Endothelial cell of umbilical vein (primary cell): ENCODE measurements around the gene PFDN1.

Experiments
- EZH2 ChIP-seq: IDR thresholded peaks from 2 replicates; pipeline ENCODE4 v1.6.1; 2012; ENCODE audit warnings: borderline replicate concordance, low read depth, mild to moderate bottlenecking, moderate library complexity, low read length, inconsistent platforms; ENCODE audit not compliant: severe bottlenecking
- JUN ChIP-seq: IDR thresholded peaks from 2 replicates; pipeline ENCODE4 v1.6.1; 2011; ENCODE audit warnings: borderline replicate concordance, low read depth; ENCODE audit not compliant: insufficient read length, insufficient read depth
- MYC ChIP-seq: IDR thresholded peaks from one replicate; pipeline ENCODE4 v1.6.1; 2011; ENCODE audit warnings: mild to moderate bottlenecking, low read depth, low read length
- POLR2A ChIP-seq: IDR thresholded peaks from 2 replicates; pipeline ENCODE4 v1.6.1; 2012; ENCODE audit warnings: low read depth, mild to moderate bottlenecking, control low read depth, low read length
- POLR2AphosphoS5 ChIP-seq: IDR thresholded peaks from 2 replicates; pipeline ENCODE4 v1.6.1; 2012; ENCODE audit warnings: low read depth, mild to moderate bottlenecking, control low read depth, low read length, moderate library complexity; ENCODE audit not compliant: insufficient read depth
- TF ChIP-seq, protein P1 (sequence below): IDR thresholded peaks from 2 replicates; pipeline ENCODE4 v1.6.1; 2011; ENCODE audit not compliant: insufficient read depth, insufficient read length
- TF ChIP-seq, protein P2 (sequence below), 2 donors: IDR thresholded peaks; 1 replicate in 1 of 2; 2 replicates in 1 of 2; pipeline ENCODE4 v1.5.1; 2011; ENCODE audit warnings: low read length in 2 of 2, mild to moderate bottlenecking in 2 of 2, moderate library complexity in 2 of 2, control low read depth in 1 of 2, inconsistent platforms in 1 of 2, low read depth in 1 of 2; ENCODE audit not compliant: insufficient read depth in 1 of 2; ENCODE audit errors: extremely low read depth in 1 of 2

DNA sequence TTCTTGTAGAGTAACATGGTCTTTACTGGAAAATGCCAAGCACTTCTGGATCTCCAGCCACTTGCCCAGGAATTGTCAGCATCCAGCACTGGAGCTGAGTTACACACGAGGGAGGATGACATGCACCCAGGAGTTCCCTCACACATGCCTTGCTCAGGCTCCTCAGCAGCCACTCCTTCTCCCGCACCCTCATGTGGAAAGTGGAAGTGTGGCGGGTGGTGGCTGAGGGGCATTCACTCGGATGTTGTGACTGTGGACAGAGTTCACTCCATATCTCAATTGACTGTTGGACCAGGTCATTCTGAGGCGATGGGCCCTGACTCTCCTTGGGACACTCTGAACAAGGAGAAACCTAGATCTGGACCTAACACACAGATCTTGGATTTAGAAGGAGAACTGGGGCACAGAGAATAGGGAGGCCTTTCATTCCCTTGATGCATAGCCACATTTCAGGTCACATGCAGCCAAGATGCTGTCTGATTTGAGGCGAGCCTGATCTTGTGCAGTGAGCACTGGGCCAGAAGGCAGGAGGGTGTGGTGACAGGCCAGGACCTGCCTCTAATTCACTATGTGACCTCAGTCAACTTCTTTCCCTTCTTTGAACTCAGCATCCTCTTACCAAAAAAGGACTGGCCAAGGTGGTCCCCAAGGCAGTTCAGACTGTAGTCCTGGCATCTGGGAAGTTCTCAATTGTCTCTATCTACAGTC, 65.9 kb downstream of the PFDN1 start:
- TF ChIP-seq, protein P1, sequence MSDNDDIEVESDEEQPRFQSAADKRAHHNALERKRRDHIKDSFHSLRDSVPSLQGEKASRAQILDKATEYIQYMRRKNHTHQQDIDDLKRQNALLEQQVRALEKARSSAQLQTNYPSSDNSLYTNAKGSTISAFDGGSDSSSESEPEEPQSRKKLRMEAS: no peak
- no peak for TF ChIP-seq EZH2
- TF ChIP-seq, protein P2, sequence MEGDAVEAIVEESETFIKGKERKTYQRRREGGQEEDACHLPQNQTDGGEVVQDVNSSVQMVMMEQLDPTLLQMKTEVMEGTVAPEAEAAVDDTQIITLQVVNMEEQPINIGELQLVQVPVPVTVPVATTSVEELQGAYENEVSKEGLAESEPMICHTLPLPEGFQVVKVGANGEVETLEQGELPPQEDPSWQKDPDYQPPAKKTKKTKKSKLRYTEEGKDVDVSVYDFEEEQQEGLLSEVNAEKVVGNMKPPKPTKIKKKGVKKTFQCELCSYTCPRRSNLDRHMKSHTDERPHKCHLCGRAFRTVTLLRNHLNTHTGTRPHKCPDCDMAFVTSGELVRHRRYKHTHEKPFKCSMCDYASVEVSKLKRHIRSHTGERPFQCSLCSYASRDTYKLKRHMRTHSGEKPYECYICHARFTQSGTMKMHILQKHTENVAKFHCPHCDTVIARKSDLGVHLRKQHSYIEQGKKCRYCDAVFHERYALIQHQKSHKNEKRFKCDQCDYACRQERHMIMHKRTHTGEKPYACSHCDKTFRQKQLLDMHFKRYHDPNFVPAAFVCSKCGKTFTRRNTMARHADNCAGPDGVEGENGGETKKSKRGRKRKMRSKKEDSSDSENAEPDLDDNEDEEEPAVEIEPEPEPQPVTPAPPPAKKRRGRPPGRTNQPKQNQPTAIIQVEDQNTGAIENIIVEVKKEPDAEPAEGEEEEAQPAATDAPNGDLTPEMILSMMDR (IDR thresholded peaks at IDR 0.05; ENCODE audit: extremely low read depth in 1 of 2, insufficient read depth in 1 of 2, low read depth in 1 of 2, low read length in 2 of 2): no peak
- TF ChIP-seq POLR2A: no peak
- no peak for TF ChIP-seq MYC
- TF ChIP-seq POLR2AphosphoS5: no peak
- no peak for TF ChIP-seq JUN
